ENCODE results near the gene ATP6V1E1.
"Not testable (repeated sequence)": the region's sequence is repeated elsewhere in the genome, so short reads cannot be mapped to it uniquely, and the experiment has no call there.

ATP6V1E1 gene

DNA sequence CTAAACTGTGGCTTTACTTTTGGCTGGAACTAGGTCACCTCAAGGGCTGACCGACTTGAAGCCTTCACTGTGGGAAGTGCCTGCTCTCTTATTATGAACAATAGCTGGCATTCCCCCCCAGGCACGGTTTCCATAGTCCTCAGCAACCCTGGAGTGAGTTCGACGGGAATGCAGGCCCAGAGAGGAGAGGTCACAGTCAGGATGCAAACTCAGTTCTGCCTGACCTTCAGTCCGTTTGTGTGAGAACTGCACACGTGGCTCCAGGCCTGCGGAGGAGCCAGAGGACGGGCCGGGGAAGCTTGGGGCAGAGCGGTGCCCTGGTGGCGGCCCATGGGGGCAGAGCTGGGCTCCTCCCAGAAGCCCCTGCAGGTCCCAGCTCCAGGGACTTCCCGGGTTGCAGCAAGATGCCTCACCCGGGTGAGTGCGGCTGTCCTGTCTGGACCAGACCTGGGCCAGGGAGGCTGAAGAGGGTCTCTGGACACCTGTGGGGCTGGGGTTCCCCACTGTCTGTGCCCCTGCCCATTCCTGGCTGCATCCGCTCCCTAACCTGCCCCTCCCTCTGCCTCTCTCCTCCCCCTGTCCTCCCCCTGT, 48.0 kb downstream of the ATP6V1E1 start:
- no peak for DNase-seq

DNA sequence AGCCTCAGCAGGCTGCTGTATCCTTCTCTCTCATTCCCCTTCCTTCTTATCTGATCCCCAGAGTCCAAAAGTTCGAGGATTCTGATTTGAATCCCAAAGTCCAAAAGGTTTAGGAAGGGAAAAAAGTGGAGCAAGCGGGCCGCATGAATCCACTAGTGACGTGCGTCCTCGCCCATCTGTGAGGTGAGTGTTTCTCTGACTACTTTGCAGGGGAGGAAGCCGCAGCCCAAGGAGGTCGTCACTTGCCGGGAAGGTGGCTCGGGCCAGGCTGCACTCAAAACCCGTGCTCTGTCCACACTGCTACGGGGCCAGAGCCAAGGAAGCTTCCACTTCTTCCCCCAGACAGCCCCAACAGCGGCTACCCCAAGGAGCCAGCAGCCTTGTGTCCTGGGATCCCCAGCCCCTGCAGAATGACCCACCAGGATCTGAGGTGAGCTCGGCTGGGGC, 49.0 kb downstream of the ATP6V1E1 start:
- DNase-seq: no peak

GRCh38 chr22:17578136-17578754, 50.3 kb downstream of the ATP6V1E1 start:
- no peak for DNase-seq

- no peak for DNase-seq
Measured at GRCh38 chr22:17576470-17576869, 52.1 kb downstream of the ATP6V1E1 start.

DNA sequence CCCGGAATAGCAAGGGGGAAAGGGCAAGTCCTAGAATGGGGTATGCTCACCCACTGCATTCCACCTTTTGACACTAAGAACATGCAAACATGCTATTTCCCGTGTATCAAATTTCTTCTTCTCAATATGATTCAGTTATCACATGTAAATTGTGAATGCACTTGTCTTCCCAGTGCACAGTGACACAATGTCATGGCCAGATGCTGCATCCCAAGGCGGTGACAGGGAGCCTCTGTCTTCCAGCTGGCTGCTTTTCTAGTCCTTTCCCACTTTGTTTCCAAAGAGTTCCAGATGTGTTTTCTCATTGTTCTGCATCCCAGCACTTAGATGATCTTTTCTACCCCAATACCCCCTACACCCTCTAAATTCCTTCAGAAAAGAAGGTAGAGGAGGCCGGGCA, 52.9 kb downstream of the ATP6V1E1 start:
- no peak for DNase-seq

DNA sequence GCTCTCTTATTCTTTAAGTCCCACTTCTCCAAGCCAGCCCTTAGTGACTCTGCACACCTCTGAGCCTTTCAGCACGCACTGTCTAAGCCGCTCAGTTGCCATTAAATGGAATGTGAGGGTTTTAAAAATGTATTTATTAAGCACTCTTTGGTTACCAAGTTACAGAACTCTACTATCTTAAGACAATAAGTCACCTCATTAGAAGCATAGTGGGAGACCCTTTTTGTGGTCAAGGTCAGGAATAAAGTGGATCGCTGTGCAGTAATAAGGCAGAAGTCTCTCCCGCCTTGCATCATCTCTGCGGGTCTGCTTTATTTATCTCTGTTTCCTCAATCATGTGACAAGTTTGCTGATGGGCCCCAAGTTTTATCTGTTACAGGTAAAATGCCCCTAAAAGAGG, 53.4 kb downstream of the ATP6V1E1 start:
- no peak for DNase-seq

DNA sequence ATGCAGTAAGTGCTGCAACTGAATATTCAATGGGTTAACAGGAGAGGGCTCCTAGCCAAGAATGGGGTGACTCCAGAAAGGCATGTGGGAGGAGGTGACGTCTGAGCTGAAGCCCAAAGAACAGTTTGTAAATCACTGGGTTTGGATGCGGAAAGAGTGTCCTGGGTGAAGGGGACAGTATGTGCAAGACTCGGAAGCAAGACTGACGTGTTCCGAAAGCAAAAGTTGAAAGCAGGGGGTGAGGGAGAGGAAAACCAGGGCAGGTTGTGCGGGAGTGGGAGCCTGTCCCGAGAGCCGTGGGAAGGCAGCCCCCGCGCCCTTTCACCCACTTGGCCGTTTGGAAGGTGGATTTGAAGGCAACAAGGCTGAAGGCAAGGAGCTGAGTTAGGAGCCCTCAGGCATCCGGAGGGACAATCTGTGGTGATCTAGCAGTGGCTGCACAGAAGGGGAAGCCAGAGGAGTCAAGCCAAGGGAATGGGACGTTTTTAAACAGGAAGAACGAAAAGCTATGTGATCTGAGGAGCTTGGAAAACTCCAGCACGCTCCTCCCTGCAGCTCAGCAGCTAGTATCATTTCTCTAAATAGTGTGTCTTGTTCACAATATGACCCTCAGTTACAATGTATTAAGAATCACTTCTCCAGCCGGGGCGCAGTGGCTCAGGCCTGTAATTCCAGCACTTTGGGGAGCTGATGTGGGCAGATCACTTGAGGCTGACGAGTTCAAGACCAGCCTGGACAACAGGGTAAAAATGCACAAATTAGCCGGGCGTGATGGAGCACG, 57.5 kb downstream of the ATP6V1E1 start:
- no peak for DNase-seq

DNA sequence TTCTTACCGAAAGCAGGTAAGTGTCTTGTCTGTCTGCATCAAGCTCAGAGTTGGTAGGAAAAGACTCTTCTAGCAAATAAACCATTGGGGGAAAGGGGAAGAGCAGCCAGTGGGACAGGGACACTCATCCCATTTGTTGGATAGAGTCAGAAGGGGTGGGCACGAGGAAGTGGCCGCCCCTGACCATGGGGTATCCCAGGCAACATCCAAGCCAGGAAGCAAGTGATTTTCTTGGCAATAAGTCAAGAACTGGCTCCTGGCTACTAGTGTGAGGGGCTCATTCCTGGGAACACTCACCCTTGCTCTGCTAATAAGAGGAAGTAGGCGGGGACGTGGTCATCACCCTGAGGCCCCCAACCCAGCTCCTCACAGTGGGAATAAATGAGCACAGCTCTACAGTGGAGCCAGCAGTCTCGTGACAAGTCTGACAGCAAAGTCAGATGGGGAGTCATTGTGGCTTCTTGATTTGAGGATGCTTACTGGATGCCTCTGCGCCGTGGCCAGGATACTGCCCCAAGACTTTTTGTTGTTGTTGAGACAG, 58.5 kb downstream of the ATP6V1E1 start:
- no peak for DNase-seq

DNA sequence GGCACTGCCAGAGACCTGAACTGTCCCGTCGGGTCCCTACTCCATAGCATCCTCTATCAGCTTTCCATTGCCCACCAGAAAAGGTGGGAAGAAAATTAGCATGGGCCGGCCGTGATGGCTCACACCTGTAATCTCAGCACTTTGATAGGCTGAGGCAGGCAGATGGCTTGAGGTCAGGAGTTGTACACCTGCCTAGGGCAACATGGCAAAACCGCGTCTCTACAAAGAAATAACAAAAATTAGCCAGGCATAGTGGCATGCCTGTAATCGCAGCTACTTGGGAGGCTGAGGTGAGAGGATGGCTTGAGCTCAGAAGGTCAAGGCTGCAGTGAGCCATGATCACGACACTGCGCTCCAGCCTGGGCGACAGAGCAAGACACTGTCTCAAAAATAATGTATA, 61.8 kb downstream of the ATP6V1E1 start:
- DNase-seq: no peak

GRCh38 chr22:17566016-17566687, 62.4 kb downstream of the ATP6V1E1 start:
- not testable (repeated sequence) for DNase-seq

DNA sequence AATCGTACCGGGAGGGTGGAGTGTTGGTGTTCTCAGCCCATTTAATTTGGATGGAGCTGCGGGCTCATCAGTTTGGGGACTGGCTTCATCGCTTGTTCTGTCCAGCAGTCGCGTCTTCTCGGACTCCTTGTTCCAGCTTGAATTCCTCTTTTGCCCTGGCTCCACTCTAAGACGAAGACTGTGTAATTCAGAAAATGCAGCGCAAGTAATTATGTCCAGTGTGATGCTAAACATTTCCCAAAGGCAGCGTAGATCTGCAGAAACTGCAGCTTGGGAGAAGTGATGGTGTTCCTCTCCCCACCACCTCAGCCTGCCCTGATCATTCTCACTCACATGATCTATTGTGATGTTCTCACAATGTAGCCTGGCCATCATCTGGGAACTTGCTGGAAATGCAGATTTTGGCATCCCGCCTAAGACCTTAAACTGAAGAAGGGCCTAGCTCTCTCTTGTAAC, 64.6 kb downstream of the ATP6V1E1 start:
- DNase-seq: no peak

DNA sequence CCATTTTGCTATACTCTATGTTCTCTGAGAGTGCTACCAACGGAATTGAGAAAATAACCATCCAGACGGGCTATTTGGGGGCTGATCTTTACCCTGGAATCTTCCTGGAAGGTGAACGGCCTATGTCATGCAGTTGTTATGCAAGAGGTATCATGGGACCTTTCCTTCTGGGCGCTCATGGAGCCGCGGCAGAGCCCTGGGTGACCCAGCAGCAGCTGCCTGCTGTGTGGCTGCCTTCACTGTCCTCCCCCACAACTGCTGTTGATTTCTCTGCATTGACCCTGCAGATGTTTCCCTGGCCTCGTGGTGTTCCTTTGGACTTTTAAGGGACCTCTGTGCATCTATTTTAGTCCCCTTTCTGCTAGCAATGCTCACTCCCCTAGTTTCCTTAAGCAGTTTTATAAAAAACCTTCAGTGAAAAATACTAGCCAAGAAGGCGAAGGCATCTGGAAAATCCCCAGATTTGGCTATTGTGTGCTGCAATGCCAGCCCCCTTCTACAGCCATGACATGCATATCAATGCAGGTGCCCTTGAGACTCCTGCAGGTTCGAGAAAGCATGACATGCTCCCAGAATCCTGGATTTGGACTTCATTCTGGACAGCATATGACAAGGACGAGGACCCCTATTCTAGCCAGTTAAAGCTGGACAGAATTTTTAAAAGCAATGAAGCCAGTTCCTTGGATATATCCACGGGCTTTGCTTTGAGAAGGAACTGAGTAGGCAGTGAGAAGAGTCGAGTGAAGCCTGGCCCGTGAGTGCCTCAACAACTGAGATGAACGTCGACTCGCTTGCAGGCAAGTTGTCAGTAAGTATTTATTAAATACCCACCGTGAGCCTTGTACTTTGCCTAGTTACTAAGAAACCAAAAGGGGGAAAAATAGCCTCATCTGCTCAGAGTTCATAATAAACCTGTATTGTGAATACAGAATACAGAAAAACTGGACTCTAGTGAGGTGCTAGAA, 65.4 kb downstream of the ATP6V1E1 start, which contains the start of gene SLC25A18:
Gene SLC25A18, plus strand, starts transcription at position 593 of the 965 bp plus-strand sequence. CDS start 16,447 bp downstream, outside the sequence.
- DNase-seq: no peak

- DNase-seq: no peak
Measured at GRCh38 chr22:17559188-17559587, 69.4 kb downstream of the ATP6V1E1 start.

DNA sequence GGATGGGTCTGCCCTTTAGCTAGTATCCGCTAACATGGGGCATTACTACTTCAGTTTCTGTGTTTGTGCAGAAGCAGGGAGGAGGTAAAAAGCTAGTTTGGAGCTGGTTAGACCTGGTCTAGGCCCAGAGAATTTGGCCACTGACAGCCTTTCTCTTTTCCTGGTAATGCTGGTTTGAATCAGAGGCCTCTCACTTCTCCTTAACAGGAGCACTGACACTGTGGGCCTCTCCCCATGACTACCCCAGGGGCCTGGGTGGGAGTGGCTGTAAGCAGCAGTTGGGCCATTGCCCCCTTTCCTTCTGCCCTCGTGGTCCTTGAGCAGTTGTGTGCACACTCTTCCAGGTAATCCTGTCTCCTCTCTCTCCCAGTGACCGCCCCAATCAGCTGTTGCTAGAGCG, 73.7 kb downstream of the ATP6V1E1 start:
- no peak for DNase-seq

DNA sequence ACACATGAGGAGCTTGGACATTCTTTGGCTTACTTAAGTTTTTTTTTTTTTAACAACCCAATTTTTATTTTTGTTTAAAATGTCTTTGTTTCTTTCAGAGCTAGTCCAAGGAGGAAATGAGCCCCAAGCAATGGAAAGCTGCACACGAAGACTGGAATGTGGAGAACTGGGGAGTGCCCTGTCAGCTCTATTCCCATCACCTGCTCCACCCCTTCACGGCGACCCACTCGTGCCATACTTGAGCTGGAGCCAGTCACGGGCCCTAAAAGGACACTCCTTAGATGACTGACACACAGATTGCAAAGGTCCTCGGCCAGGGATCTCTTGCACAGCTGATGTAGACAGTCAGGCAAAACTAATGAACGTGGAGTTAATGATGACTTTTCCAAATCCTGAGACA, 75.8 kb downstream of the ATP6V1E1 start:
- no peak for DNase-seq

- DNase-seq: no peak
Measured at GRCh38 chr22:17549655-17550054, 78.9 kb downstream of the ATP6V1E1 start.

DNA sequence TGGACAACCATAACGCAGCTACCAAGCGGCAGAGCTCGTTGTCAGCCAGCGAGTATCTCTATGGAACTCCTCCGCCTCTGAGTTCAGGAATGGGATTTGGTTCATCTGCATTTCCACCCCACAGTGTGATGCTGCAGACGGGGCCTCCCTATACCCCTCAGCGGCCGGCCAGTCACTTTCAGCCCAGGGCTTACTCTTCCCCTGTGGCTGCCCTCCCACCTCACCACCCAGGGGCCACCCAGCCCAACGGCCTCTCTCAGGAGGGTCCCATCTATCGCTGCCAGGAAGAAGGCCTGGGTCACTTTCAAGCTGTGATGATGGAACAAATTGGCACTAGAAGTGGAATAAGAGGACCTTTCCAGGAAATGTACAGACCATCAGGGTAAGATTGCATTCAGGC, 79.4 kb downstream of the ATP6V1E1 start:
- DNase-seq: no peak

DNA sequence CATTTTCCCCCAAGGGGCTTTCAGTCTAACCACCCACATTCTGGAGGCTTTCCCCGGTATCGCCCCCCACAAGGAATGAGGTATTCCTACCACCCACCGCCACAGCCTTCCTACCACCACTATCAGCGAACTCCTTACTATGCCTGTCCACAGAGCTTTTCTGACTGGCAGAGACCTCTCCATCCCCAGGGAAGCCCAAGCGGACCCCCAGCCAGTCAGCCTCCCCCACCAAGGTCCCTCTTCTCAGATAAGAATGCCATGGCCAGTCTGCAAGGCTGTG, 79.9 kb downstream of the ATP6V1E1 start:
- no peak for DNase-seq

DNA sequence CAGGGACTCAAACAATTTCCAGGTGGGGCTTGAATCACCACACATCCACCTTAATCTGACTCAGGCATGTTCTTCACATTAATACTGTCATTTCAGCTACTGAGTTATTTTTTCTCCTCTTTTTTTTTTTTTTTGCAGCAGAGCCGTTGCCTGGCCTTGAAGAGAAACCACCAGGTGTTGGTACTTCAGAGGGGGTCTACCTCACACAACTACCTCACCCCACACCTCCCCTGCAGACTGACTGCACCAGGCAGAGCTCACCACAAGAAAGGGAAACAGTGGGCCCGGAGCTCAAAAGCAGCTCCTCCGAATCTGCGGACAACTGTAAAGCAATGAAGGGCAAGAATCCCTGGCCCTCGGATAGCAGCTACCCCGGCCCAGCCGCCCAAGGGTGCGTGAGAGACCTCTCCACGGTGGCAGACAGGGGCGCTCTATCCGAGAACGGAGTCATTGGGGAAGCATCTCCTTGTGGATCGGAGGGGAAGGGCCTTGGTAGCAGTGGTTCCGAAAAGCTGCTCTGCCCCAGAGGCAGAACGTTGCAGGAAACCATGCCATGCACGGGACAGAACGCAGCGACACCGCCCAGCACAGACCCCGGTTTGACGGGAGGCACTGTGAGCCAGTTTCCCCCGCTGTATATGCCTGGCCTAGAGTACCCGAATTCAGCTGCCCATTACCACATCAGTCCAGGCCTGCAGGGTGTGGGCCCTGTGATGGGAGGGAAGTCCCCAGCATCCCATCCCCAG, 80.4 kb downstream of the ATP6V1E1 start:
- DNase-seq: no peak

DNA sequence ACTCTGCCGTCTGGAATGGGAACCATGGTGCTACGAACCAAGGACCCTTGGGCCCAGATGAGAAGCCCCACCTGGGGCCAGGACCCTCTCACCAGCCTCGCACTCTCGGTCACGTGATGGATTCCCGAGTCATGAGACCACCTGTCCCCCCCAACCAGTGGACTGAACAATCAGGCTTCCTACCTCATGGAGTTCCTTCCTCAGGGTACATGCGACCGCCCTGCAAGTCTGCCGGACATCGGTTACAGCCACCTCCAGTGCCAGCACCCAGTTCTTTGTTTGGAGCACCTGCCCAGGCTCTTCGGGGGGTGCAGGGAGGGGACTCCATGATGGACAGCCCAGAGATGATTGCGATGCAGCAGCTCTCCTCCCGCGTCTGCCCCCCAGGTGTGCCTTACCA, 86.1 kb downstream of the ATP6V1E1 start:
- no peak for DNase-seq
